ENCODE results near the gene LCN10. TPM values are rescaled to one million over a fixed set of nuclear protein-coding genes. Genes with fewer than 3 reads are reported as not detected.

Gene LCN10
- polyA plus RNA-seq, 2 of the 4 experiments (the other 2 are of a cell fraction) = not detected

DNA sequence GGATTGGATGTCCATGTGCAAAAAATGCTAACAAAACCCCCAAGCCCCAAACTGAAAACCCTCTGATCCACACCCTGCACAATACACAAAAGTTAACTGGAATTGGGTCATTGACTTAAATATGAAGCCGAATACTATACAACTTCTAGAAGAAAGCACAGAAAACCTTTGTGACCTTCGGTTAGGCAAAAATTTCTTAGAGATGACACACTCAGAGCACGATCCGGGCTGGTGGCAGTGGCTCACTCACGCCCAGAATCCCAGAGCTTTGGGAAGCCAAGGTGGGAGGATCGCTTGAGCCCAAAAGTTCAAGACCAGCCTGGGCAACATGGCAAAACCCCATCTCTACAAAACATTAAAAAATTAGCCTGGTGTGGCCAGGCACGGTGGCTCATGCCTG is 32.2 kb downstream of the LCN10 start (continued):
- TF ChIP-seq ATOH8 (CRISPR knock-in tag; IDR thresholded peaks at IDR 0.05; ENCODE audit: low read depth) (no peak), CTCF (IDR thresholded peaks at IDR 0.05) (no peak)

DNA sequence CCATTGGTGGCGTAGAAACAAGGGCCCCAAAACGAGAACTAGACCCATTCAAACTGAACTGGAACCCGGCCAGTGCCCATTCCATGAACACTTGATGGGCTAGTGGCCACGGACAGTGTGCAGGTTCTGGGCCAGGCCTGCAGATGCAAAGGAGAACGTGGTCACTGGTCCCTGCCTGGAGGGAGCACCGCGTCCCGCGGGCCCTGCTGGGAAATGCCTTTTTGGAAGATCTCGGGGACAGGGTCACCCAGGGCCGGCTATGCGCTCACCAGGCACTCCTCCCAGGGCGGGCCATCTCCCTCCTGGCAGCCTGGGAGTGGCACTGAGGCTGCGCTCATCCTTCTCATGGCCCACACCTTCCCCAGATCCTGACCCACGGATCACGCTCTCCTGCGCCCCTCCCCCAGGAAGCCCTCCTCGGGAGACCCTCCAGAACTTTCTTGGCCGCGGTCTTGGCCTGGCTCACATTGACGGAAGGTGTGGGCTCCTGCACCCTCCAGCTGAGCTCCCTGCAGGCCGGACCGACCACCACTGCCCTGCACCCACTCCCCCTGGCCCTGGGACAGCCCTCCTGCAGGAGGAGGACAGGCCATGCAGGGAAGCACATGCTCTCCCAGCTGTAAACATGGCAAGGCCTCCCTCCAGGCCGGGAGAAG is 33.2 kb downstream of the LCN10 start:
- ChIA-PET POLR2A (interaction anchor here (0.7 kb wide), 1 partner anchor 19 kb away, joined by 3 read pairs; no protein-coding TSS in a partner anchor), CTCF (interaction anchor here (5.3 kb wide), 1 partner anchor 13 kb away, joined by 54 read pairs; no protein-coding TSS in a partner anchor)
- no peak for FAIRE-seq
- no peak for DNase-seq (ENCODE audit: low read depth in 1 of 2, low spot score in 1 of 2)
- 95% methylated on average over 19 of the region's 24 CpGs for WGBS (ENCODE audit: missing lambda C conversion rate)
- no peak for ATAC-seq
- Histone ChIP-seq H3K4me2 (no peak overlapping the region), H3K9me3 (no peaks in the 10 kb centered on the region), H3K4me1 (peaks cover 32% of the 10 kb centered on the region), H3K27ac (no peak overlapping the region), H3K4me3 (no peak overlapping the region)
- TF ChIP-seq SMC3 (IDR thresholded peaks at IDR 0.05) (no peak), PHF8 (IDR thresholded peaks at IDR 0.05; ENCODE audit: borderline replicate concordance, low read depth) (no peak), HDAC2 (IDR thresholded peaks at IDR 0.05) (no peak), CHD4 (IDR thresholded peaks at IDR 0.05; ENCODE audit: borderline replicate concordance) (no peak), RARB (CRISPR knock-in tag; IDR thresholded peaks at IDR 0.05) (no peak), RFX5 (IDR thresholded peaks at IDR 0.05) (no peak), TP53 (CRISPR knock-in tag; IDR thresholded peaks at IDR 0.05) (no peak), EP300 (IDR thresholded peaks at IDR 0.05) (no peak), HEYL (CRISPR knock-in tag; IDR thresholded peaks at IDR 0.05) (no peak), POLR2A (IDR thresholded peaks at IDR 0.05; ENCODE audit: low read length) (no peak), RAD21 (conservative IDR thresholded peaks at IDR 0.05 in 1 of 2, IDR thresholded peaks at IDR 0.05 in 1 of 2) (no peak), HOXB5 (CRISPR knock-in tag; IDR thresholded peaks at IDR 0.05) (no peak), BHLHE40 (IDR thresholded peaks at IDR 0.05; ENCODE audit: low read depth, low read length) (no peak), MAFK (IDR thresholded peaks at IDR 0.05; ENCODE audit: partially characterized antibody) (no peak), FOSB (CRISPR knock-in tag; IDR thresholded peaks at IDR 0.05) (no peak), CHD2 (IDR thresholded peaks at IDR 0.05; ENCODE audit: low read length, partially characterized antibody) (no peak), RCOR1 (IDR thresholded peaks at IDR 0.05; ENCODE audit: low read depth, low read length) (no peak)
- TF ChIP-seq, protein P1, sequence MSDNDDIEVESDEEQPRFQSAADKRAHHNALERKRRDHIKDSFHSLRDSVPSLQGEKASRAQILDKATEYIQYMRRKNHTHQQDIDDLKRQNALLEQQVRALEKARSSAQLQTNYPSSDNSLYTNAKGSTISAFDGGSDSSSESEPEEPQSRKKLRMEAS (IDR thresholded peaks at IDR 0.05) = no peak

- WGBS (ENCODE audit: missing lambda C conversion rate) = 79% methylated on average over 22 of the region's 22 CpGs
- ChIA-PET CTCF (interaction anchor here (0.8 to 5.3 kb wide), 5 partner anchors 11 to 36 kb away, joined by 3 to 54 read pairs (median 4); no protein-coding TSS in a partner anchor), POLR2A (no interaction called here)
- H3K4me2 ChIP-seq = no peak overlapping the region
- no peak for TF ChIP-seq EP300 (IDR thresholded peaks at IDR 0.05)
- no peak for TF ChIP-seq FOSB (CRISPR knock-in tag; IDR thresholded peaks at IDR 0.05)
- TF ChIP-seq FOSL2 (IDR thresholded peaks at IDR 0.05) = no peak
- no peak for TF ChIP-seq FOSL2 (CRISPR knock-in tag; IDR thresholded peaks at IDR 0.05)
- TF ChIP-seq POLR2A (IDR thresholded peaks at IDR 0.05; ENCODE audit: low read length) = no peak
- no peak for TF ChIP-seq HOXA7 (CRISPR knock-in tag; IDR thresholded peaks at IDR 0.05)
- no peak for TF ChIP-seq KDM1A (IDR thresholded peaks at IDR 0.05; ENCODE audit: low read depth)
- TF ChIP-seq, protein P1 (IDR thresholded peaks at IDR 0.05) = no peak
- TF ChIP-seq KDM5A (IDR thresholded peaks at IDR 0.05) = no peak
- TF ChIP-seq HEYL (CRISPR knock-in tag; IDR thresholded peaks at IDR 0.05) = no peak
- TF ChIP-seq POLR2AphosphoS2 (conservative IDR thresholded peaks at IDR 0.05; ENCODE audit: low read length) = no peak
- no peak for TF ChIP-seq MAZ (IDR thresholded peaks at IDR 0.05; ENCODE audit: borderline replicate concordance, low read depth, low read length)
- no peak for TF ChIP-seq PBX3 (IDR thresholded peaks at IDR 0.05)
- TF ChIP-seq MAFK (IDR thresholded peaks at IDR 0.05; ENCODE audit: partially characterized antibody) = no peak
- no peak for TF ChIP-seq BHLHE40 (IDR thresholded peaks at IDR 0.05; ENCODE audit: low read depth, low read length)
- no peak for TF ChIP-seq BCL3 (IDR thresholded peaks at IDR 0.05)
- ATAC-seq (no peak), DNase-seq (ENCODE audit: low read depth in 1 of 2, low spot score in 1 of 2) (no peak), FAIRE-seq (no peak)
- no peak overlapping the region for H3K4me3 ChIP-seq
- H3K4me1 ChIP-seq = peaks cover 17% of the 10 kb centered on the region
- no peak overlapping the region for H3K27ac ChIP-seq
- H3K9me3 ChIP-seq = no peaks in the 10 kb centered on the region
Observed at GRCh38 chr9:136707849-136708517, 34.8 kb downstream of the LCN10 start.

All from A549 (cell line).